ENCODE results near the gene KRTAP4-5.
"Not testable (repeated sequence)": the region's sequence is repeated elsewhere in the genome, so short reads cannot be mapped to it uniquely, and the experiment has no call there.

KRTAP4-5 gene

GRCh38 chr17:41108728-41109386, 40.8 kb downstream of the KRTAP4-5 start:
- DNase-seq (ENCODE audit: low spot score) = not testable (repeated sequence)

- no peak for DNase-seq (ENCODE audit: low spot score)
These were observed 41.6 kb downstream of the KRTAP4-5 start for GRCh38 chr17:41107941-41108450.

- DNase-seq (ENCODE audit: low spot score) = not testable (repeated sequence)
These were observed 44.3 kb downstream of the KRTAP4-5 start, which contains the start of gene KRTAP4-9 for GRCh38 chr17:41105347-41105746. TSS of gene KRTAP4-9 (plus strand) at chr17:41105389. CDS start at chr17:41105389, 0 bp downstream.

GRCh38 chr17:41104386-41105038, 45.1 kb downstream of the KRTAP4-5 start:
- not testable (repeated sequence) for DNase-seq (ENCODE audit: low spot score)

GRCh38 chr17:41103896-41104295, 45.7 kb downstream of the KRTAP4-5 start:
- DNase-seq (ENCODE audit: low spot score) = no peak

GRCh38 chr17:41101586-41102259, 47.9 kb downstream of the KRTAP4-5 start, which contains the start of gene KRTAP4-16:
TSS of gene KRTAP4-16 (minus strand) at chr17:41102209. CDS start at chr17:41102209, 0 bp downstream.
- DNase-seq (ENCODE audit: low spot score) = no peak

GRCh38 chr17:41099682-41100480, 49.7 kb downstream of the KRTAP4-5 start:
- not testable (repeated sequence) for DNase-seq (ENCODE audit: low spot score)

Measured in COLO829 (cell line).